OCI-LY7 (cell line): ENCODE results near the gene CXCL5.

Source experiments
- EZH2phosphoT487 ChIP-seq: fragments of 200-600 bp; sonication (generic); IDR thresholded peaks from 2 replicates; pipeline ENCODE4 v1.6.1; 2018; ENCODE audit warnings: low read depth, borderline replicate concordance, mild to moderate bottlenecking, mixed run types, antibody characterized with exemption, low read length, moderate library complexity, mixed read lengths
- TF ChIP-seq, protein P1 (sequence below): fragments of 200-600 bp; sonication (generic); conservative IDR thresholded peaks from 2 replicates; pipeline ENCODE4 v1.5.1; 2014; ENCODE audit warnings: mild to moderate bottlenecking, antibody characterized with exemption, low read length, moderate library complexity, mixed read lengths

DNA sequence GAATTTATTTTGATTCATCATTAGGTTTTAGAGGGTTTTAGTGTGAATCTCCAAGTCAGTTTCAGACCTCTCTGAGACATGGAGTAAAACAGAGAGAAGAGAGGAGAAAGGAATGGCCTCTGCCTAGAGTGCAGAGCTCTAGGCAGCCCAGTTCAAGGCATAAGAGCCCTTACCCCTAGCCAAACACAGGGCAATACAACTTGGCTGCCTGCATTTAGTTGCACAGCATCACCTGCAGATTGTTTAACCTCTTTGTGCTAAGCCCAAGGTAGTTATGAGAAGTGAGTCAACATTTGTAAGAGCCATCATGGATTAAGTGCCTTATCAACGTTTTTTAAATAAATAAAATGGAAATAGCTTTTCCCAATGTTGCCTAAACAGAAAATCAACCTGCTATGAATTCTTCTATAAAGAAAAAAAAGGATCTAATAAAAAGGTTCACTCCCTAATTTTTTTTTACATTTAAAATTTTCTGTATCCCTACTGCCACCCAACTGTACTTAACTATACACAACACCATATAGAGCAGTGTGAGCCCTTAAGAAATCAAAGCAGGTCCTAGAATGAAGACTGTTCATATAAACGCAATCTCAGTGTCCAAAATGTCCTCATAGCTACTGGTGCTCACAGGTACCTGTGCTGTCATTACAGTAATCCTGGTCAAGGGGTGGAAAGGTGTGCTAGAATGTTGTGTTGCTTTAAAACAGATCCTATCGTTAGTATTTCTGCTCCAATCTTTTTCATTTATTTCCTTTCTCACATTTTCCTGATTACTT is 52.6 kb downstream of the CXCL5 start:
- TF ChIP-seq, protein P1, sequence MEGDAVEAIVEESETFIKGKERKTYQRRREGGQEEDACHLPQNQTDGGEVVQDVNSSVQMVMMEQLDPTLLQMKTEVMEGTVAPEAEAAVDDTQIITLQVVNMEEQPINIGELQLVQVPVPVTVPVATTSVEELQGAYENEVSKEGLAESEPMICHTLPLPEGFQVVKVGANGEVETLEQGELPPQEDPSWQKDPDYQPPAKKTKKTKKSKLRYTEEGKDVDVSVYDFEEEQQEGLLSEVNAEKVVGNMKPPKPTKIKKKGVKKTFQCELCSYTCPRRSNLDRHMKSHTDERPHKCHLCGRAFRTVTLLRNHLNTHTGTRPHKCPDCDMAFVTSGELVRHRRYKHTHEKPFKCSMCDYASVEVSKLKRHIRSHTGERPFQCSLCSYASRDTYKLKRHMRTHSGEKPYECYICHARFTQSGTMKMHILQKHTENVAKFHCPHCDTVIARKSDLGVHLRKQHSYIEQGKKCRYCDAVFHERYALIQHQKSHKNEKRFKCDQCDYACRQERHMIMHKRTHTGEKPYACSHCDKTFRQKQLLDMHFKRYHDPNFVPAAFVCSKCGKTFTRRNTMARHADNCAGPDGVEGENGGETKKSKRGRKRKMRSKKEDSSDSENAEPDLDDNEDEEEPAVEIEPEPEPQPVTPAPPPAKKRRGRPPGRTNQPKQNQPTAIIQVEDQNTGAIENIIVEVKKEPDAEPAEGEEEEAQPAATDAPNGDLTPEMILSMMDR: no peak
- no peak for TF ChIP-seq EZH2phosphoT487
